ENCODE results near the gene SUPT3H. TPM values are rescaled to one million over a fixed set of nuclear protein-coding genes. Genes with fewer than 3 reads are reported as not detected.

The SUPT3H gene
- total RNA-seq, 1 experiment from 2014 or later = 10.3 TPM

- CTCF ChIA-PET = no interaction called here
- Mint-ChIP-seq H3K4me3 (ENCODE audit: low read depth, unreplicated experiment) (no peak overlapping the region), H3K36me3 (ENCODE audit: insufficient read depth, unreplicated experiment) (peaks cover 12% of the 10 kb centered on the region), H3K27ac (ENCODE audit: unreplicated experiment) (no peak overlapping the region), H3K27me3 (ENCODE audit: unreplicated experiment) (peaks cover 56% of the 10 kb centered on the region), H3K9me3 (ENCODE audit: low read depth, unreplicated experiment) (no peaks in the 10 kb centered on the region), H3K4me1 (ENCODE audit: low read depth, unreplicated experiment) (no peaks in the 10 kb centered on the region)
- TF ChIP-seq CTCF (IDR thresholded peaks at IDR 0.05; ENCODE audit: unreplicated experiment) = no peak
- DNase-seq = no peak
- intact Hi-C loops (cut with micrococcal nuclease; ENCODE audit: unreplicated experiment) = no loop called here
- BruUV-seq (replicated peaks) = no TSS peak
Measured at GRCh38 chr6:45417436-45417835, 39.7 kb upstream of the SUPT3H start.

- BruUV-seq (replicated peaks) = no TSS peak
- Mint-ChIP-seq H3K4me1 (ENCODE audit: low read depth, unreplicated experiment) (no peaks in the 10 kb centered on the region), H3K4me3 (ENCODE audit: low read depth, unreplicated experiment) (no peak overlapping the region), H3K36me3 (ENCODE audit: insufficient read depth, unreplicated experiment) (peaks cover 5% of the 10 kb centered on the region), H3K27ac (ENCODE audit: unreplicated experiment) (no peak overlapping the region), H3K27me3 (ENCODE audit: unreplicated experiment) (peaks cover 49% of the 10 kb centered on the region), H3K9me3 (ENCODE audit: low read depth, unreplicated experiment) (no peaks in the 10 kb centered on the region)
- TF ChIP-seq CTCF (IDR thresholded peaks at IDR 0.05; ENCODE audit: unreplicated experiment) = no peak
- CTCF ChIA-PET = no interaction called here
- intact Hi-C loops (cut with micrococcal nuclease; ENCODE audit: unreplicated experiment) = no loop called here
- no peak for DNase-seq
Measured at GRCh38 chr6:45416700-45417099, 39.0 kb upstream of the SUPT3H start.

GRCh38 chr6:45415788-45416518, 38.2 kb upstream of the SUPT3H start:
- CTCF ChIA-PET = no interaction called here
- no peaks in the 10 kb centered on the region for H3K9me3 Mint-ChIP-seq (ENCODE audit: low read depth, unreplicated experiment)
- BruUV-seq (replicated peaks) = no TSS peak
- DNase-seq = no peak
- no peak for TF ChIP-seq CTCF (IDR thresholded peaks at IDR 0.05; ENCODE audit: unreplicated experiment)
- intact Hi-C loops (cut with micrococcal nuclease; ENCODE audit: unreplicated experiment) = no loop called here
- peaks cover 41% of the 10 kb centered on the region for H3K27me3 Mint-ChIP-seq (ENCODE audit: unreplicated experiment)
- no peaks in the 10 kb centered on the region for H3K4me1 Mint-ChIP-seq (ENCODE audit: low read depth, unreplicated experiment)
- no peak overlapping the region for H3K27ac Mint-ChIP-seq (ENCODE audit: unreplicated experiment)
- no peak overlapping the region for H3K4me3 Mint-ChIP-seq (ENCODE audit: low read depth, unreplicated experiment)
- no peaks in the 10 kb centered on the region for H3K36me3 Mint-ChIP-seq (ENCODE audit: insufficient read depth, unreplicated experiment)

- CTCF ChIA-PET = no interaction called here
- Mint-ChIP-seq H3K4me1 (ENCODE audit: low read depth, unreplicated experiment) (no peaks in the 10 kb centered on the region), H3K36me3 (ENCODE audit: insufficient read depth, unreplicated experiment) (no peaks in the 10 kb centered on the region), H3K9me3 (ENCODE audit: low read depth, unreplicated experiment) (no peaks in the 10 kb centered on the region), H3K4me3 (ENCODE audit: low read depth, unreplicated experiment) (no peak overlapping the region), H3K27me3 (ENCODE audit: unreplicated experiment) (peaks cover 35% of the 10 kb centered on the region), H3K27ac (ENCODE audit: unreplicated experiment) (no peak overlapping the region)
- no peak for TF ChIP-seq CTCF (IDR thresholded peaks at IDR 0.05; ENCODE audit: unreplicated experiment)
- intact Hi-C loops (cut with micrococcal nuclease; ENCODE audit: unreplicated experiment) = no loop called here
- DNase-seq = no peak
- BruUV-seq (replicated peaks) = no TSS peak
Measured at GRCh38 chr6:45415315-45415714, 37.6 kb upstream of the SUPT3H start.

All from Calu3 (cell line).